CD4-positive, alpha-beta T cell treated with Interleukin-1 beta for 1 hour (primary cell): ENCODE data around the gene OGDH.
"Not testable (repeated sequence)": the region's sequence is repeated elsewhere in the genome, so short reads cannot be mapped to it uniquely, and the experiment has no call there.

Experiments
- DNase-seq, 2 donors: peaks; one replicate each; pipeline ENCODE4 v3.0.0-alpha.2; 2020 to 2022

The OGDH gene

GRCh38 chr7:44606341-44607140 is at the start of gene OGDH:
TSS of gene OGDH (plus strand) at chr7:44606627. CDS start at chr7:44624344, 17,717 bp downstream.
- peak; percentile 98 for DNase-seq

GRCh38 chr7:44557485-44557884 is 48.9 kb upstream of the OGDH start:
- DNase-seq = no peak

GRCh38 chr7:44559485-44559884 is 46.9 kb upstream of the OGDH start:
- no peak for DNase-seq

GRCh38 chr7:44561481-44561880 is 44.9 kb upstream of the OGDH start:
- DNase-seq = no peak

- no peak for DNase-seq
These were observed 44.3 kb upstream of the OGDH start for GRCh38 chr7:44561962-44562621.

- DNase-seq = not testable (repeated sequence)
These were observed 43.8 kb upstream of the OGDH start for GRCh38 chr7:44562622-44562962.

- DNase-seq = no peak
These were observed 43.2 kb upstream of the OGDH start for GRCh38 chr7:44563171-44563679.

- DNase-seq = no peak
These were observed 41.8 kb upstream of the OGDH start for GRCh38 chr7:44564606-44565005.

- peak; percentile 59 to 70 for DNase-seq
These were observed 41.2 kb upstream of the OGDH start for GRCh38 chr7:44565097-44565794.

GRCh38 chr7:44565795-44566559 is 40.5 kb upstream of the OGDH start:
- DNase-seq = no peak

- DNase-seq = no peak
These were observed 39.7 kb upstream of the OGDH start for GRCh38 chr7:44566680-44567079.

GRCh38 chr7:44567884-44568283 is 38.5 kb upstream of the OGDH start:
- no peak for DNase-seq

GRCh38 chr7:44568771-44569560 is 37.5 kb upstream of the OGDH start:
- DNase-seq = no peak

GRCh38 chr7:44569959-44570358 is 36.5 kb upstream of the OGDH start:
- DNase-seq = no peak

GRCh38 chr7:44572771-44573170 is 33.7 kb upstream of the OGDH start:
- no peak for DNase-seq

GRCh38 chr7:44573464-44574286 is 32.8 kb upstream of the OGDH start, which contains the start of gene DDX56:
TSS of gene DDX56 (minus strand) at chr7:44573908. CDS start at chr7:44573895, 13 bp downstream.
- DNase-seq = peak; percentile 94

GRCh38 chr7:44574287-44574872 is 32.0 kb upstream of the OGDH start:
- DNase-seq = no peak

GRCh38 chr7:44575054-44575453 is 31.4 kb upstream of the OGDH start:
- no peak for DNase-seq

- DNase-seq = no peak
These were observed 30.2 kb upstream of the OGDH start for GRCh38 chr7:44576228-44576627.
